ENCODE data around the gene PGF.
"Not testable (repeated sequence)": the region's sequence is repeated elsewhere in the genome, so short reads cannot be mapped to it uniquely, and the experiment has no call there.

PGF gene

DNA sequence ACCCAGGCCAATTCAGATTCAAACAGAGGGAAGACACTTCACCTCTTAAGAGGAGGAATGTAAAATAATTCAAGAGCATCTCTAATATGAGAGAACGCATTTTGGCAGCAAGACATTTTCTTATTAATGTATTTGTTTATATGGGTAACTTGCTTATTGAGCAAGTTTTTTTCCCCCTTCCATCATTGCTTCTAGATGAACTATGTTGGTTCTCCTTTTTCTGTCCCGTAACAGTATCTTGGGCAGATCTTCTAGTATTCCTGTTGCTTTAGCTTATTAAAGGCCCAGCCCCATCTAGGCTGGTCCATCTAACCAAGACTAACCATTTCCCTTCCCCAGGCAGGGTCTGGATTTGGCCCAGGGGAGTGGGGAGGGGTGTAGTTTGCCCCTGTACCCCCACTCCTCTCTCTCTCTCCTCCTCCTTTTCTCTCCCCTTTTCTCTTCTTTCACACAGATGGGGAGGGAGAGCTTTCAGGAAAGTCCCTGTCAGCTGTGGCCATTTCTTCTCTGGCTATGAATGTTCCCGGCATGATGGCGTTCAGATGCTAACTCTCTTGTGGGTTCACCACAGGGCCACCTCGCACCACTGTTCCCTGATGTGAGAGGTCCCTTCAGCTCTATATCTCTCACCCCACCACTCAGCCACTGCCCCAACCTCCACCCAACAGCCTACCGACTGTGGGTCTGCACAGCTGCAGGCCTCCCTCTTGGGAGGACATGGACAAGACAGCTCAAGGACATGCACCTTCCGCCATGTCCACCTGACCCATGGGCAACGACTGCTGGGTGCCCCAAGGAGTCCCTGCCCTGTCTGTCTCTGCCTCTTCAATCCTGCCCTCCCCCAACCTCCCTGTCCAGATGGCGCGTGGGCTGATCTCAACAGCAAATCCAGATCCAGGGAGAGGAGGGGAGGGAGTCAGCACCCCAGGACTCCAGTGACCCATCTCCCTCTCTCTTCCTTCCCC, 16.6 kb downstream of the PGF start:
- DNase-seq = no peak

DNA sequence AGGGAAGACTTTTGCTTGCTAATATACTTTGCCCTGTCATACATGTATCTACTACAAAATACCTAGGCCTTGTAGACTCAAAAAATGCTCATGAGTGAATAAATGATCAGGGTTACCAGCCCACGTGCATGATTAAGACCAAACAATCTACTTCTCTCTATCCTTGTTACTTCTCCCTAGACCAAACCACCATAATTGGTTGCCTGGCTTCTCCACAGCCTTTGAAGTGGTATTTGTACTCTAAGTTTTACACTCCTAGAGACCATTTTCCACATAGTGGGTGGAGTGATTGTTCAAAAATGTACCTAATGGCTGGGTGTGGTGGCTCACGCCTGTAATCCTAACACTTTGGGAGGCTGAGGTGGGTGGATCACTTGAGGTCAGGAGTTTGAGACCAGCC, 18.2 kb downstream of the PGF start:
- DNase-seq = no peak

DNA sequence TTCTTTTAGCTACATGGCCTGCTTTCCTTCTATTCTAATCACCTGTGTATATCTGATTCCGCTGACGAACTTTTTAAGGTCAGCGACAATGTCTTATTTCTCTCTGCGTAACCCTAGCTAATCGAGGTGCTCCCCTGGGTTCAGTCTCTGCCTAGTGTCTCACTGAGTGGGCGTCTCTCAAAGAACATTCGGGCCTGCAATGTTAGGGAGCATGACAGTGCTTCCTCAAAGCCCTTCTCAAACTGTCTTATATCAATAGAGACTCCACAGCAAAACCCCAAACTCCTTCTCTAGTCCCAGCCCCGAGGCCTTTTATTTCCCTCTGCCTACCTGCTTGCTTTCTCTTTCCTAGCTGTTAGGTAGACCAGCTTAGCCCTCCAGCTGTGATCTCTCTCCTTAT, 18.7 kb downstream of the PGF start:
- no peak for DNase-seq

DNA sequence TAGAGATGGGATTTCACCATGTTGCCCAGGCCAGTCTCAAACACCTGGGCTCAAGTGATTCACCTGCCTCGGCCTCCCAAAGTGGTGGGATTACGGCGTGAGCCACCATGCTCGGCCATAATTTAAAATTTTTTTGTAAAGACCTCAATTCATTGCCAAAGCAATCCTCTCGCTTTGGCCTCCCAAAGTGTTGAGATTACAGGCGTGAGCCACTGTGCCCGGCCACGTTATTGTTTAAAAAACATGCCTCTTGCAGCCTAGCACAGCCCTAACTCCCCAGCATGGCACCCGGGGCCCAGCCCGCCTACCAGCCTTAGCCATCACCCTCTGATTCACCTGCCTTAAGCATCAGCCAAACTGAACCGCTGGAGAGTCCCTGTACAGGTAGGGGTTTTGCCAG, 19.2 kb downstream of the PGF start:
- DNase-seq = no peak

DNA sequence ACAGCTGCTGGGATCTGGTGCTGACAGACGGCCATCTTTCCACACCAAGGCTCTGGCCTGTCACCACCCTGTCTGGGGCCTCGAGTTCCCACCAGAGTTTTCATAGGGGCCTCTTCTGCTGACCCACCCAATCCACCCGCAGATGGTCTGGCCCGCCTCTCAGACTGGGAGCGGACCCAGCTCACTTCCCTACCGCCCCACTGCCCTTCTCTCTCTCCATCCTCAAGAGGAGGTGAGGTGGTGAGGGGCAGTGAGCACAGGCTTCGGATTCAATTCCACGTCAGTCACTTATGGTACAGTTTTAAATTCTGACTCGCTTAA, 20.1 kb downstream of the PGF start:
- DNase-seq = no peak

DNA sequence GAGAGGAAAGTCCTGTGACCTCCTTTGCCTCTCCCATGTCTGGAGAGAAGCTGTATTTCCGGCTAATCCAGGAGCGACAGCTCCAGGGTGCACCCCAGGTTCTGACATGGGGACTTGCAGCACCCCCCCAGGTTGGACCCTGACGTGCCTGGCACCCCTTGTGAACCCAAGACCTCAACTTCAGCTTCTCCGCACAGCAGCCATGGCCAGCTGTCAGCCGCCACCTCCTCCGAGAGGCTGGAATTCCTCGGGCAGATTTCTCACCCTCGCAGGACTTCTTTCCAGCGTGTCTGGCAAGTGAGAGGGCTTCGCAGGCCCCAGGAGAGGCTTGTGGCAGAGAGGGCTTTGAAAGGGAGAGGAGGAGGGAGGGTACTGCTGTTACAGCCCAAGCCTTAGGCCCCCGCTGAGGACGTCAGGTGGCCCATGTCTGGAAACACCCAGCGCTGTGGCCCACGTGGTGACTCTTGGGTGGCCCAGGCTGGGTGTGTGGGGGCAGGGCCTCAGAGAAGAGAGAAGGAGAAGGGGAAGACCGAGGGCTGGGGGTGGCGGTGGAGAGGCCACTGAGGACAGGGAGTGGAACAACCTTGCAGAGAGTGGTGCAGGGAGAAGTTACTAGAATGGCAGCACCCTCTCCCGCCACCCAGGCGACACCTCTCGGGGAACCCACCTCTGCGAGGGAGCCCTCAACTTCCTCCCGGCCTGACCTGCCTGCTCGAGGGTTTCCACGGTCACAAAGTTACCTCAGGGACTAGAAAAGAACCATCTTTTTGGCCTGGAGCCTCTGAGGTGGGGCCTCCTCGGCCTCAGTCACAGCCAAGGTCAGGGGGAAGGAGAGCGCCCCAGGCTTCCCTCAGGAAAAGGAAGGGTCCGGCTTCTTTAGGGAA, 20.7 kb downstream of the PGF start:
- DNase-seq = no peak

DNA sequence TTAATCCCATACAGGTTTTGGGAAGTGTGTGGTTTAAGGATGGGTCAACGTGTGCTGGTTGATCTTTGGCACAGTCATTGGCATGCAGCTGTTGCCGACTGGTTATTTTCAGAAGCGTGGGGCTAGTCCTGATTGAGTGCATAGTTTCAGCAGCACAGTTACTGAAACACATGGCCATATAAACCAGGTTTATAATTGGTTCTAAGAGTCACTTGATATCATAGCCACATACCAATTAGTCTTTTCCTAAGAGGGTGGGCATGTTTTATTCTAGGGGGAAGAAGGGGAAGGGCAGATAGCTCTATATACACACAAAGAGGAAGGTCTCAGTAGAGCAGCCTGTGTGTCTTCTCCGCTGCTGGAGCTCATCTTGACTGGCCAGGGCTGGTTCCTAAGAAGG, 21.4 kb downstream of the PGF start:
- no peak for DNase-seq

DNA sequence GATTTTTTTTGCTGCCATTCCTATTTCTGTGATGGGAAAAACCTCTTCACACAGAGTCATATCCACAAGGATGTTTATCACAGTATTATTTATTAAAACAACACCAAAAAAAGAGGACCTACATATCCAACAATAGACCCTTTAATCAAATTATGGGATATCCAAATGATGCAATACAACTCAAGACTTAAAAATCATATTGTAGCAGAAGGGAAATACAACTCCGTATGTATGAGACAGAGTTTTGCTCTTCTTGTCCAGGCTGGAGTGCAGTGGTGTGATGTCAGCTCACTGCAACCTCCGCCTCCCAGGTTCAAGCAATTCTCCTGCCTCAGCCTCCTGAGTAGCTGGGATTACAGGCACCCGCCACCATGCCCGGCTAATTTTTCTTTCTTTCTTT, 22.5 kb downstream of the PGF start:
- DNase-seq = not testable (repeated sequence)

DNA sequence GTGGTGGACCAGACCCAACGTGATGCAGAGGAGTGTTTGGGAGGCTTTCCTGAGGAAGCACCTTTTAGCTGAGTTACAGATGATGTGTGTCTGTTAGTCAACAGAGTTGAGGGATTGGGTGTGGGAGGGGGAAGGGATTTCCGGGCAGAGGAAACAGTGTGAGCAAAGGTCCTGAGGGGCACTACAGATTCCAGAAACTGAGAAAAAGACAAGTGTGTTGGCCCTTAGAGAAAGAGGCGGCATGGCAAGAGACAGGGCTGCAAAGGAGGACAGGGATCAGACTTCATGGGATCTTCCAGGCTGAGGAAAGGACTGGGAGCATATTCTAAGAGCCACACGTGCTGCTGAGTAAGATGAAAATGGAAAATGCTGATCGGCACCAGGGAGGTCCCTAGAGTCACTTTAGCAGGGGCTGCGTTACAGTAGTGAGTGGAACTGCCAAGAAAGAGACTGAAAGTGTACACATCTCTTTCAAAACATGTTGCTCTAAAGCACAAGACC, 22.9 kb downstream of the PGF start:
- no peak for DNase-seq

DNA sequence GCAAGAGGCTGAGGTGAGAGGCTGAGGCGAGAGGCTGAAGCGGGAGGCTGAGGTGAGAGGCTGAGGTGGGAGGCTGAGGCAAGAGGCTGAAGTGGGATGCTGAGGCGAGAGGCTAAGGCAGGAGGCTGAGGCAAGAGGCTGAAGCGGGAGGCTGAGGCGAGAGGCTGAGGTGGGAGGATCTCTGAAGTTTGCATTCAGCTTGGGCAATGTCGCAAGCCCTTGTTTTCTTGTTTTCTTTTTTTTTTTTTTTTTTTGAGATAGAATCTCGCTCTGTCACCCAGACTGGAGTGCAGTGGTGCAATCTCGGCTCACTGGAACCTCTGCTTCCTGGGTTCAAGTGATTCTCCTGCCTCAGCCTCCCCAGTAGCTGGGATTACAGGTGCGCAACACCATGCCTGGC, 23.7 kb downstream of the PGF start:
- DNase-seq = not testable (repeated sequence)

DNA sequence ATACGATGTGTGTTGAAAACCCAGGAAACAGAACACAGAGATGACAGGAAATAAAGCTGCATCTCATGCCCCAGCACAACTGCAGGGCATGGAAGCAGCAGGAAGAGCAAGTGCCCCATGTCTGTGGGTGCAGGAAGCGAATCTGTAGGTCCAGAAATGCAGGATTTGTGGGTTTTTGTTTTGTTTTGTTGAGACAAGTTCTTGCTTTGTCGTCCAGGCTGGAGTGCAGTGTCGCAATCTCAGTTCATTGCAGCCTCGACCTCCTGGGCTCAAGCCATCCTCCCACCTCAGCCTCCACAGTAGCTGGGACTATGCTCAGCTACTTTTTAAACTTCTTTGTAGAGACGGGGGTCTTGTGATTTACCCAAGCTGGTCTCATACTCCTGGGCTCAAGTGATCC, 26.2 kb downstream of the PGF start:
- no peak for DNase-seq

DNA sequence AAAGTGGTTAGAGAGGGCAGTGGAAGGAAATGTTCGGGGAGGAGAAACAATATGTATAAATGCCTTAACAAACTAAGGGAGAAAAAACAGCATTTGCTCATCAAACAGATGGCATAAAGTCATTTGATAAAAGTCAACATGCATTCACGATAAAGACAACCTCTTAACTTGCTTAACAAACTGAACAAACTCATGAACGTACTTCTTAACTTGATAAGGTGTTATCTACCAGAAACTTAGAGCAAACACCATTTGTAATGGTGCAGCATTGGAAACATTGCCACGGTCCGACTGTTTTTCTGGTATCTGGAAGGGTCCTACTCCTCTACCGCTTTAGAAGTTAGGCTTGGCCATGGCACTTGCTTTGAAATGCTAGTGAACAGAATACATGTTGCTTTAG, 28.2 kb downstream of the PGF start:
- no peak for DNase-seq

DNA sequence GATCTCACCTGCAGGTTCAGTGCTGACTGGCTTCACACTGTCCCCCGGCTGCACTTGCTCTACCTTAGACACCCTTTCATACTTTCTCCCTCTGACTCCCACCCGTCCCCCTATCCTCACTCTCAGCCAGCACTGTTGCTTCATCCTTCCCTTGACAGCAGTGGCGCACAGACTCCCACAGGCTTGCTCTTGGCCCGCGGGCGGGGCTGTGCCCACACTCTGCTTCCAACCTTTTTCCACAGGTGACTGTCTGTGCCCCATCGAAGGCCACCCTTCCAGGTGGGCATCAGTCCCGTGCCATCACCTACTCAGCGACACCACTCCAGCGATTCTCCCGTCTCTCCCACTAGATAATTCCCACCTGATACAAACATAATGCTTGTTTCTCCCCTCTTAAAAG, 31.3 kb downstream of the PGF start:
- no peak for DNase-seq

DNA sequence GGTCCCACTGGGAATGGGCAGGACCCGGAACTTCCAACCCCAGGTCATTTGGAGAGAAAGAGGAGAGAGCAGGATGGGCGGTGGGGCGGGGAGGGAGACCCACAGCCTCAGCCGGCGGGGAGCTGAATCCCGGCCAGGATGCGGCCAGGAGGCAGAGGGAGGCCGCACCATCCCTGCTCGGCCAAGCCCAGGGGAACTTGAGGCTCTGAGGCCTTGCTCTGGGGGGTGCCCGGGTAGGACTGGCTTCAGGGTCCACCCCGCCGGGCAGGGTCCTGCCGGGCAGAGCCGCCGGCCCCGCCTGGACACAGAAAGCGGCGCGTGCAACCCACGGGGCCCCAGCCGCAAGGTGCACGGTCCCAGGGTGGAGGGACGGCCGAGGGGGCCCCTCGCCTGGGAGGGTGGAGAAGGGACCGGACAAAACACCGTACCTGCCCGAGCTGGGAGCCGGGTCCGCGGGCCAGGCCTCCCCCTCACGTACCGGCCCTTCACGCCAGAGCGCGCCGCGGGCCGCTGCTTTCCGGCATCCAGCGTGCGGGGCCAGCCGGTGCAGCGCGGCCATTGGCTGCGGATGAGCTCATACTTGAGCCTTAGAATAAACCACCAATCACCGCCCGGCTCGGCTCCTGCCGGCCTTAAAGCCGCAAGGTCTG, 32.5 kb downstream of the PGF start, which contains the start of gene RPS6KL1:
RPS6KL1 (minus strand) TSS at position 509 of the 650 bp plus-strand sequence. CDS start 1,719 bp downstream, outside the sequence.
- DNase-seq = peak; percentile 81

DNA sequence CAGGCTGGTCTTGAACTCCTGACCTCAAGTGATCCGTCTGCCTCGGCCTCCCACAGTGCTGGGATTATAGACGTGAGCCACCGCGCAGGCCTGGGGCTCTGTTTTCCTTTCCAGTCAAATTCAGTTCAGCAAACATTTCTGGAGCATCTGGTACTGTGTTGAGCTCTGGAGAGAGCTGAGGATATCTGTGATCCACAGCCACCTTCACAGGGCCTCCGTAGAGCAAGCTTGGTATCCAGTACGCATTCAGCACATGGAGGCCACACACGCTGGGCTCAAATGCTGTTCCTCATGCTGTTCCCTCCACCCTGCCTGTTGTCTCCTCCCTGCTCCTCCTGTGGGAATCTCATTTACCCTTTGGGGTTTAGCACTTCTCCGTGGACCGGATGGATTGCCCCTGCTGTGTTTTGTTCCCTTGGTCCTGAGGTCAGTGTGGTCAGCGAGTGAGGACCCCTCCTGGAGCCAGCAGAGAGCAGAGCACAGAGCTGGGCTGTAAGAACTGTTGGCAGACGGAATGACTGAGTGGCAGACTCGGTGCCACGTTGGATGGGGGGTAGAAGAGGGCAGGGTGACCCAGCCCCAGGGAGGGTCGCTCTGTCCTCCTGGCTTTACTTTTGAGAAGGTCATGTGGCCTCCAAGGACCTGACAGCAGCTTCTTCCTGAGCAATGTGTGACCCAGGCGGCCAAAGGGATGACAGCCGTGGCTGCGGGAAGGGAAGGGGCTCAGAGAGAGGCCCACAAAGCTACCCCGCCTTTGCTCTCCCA, 33.2 kb downstream of the PGF start:
- no peak for DNase-seq

DNA sequence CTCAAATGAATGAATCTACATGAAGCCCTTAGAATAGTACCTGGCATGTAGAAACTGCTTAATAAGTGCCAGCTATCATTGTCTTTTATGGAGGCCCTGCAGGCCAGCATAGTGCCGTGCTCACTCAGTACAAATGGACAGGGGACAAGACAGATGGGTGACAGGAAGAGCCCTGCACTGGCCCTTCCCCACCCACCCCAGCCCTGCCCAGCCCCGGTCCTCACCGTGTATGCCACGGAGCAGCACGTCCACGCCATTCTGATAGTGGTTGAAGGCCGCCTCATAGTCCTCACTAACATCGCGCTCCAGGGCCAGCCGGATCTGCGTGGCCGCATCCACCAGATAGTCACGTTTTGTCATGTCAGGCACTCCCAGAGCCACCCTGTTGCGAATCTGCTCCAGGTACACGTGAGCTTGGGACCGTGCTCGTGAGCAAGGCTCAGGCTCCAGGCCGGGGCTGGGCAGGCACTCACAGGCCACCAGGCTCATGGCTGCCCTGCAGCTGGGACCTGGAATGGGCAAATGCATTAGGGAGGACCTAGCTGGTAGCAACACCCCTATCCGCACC, 34.3 kb downstream of the PGF start:
- no peak for DNase-seq

DNA sequence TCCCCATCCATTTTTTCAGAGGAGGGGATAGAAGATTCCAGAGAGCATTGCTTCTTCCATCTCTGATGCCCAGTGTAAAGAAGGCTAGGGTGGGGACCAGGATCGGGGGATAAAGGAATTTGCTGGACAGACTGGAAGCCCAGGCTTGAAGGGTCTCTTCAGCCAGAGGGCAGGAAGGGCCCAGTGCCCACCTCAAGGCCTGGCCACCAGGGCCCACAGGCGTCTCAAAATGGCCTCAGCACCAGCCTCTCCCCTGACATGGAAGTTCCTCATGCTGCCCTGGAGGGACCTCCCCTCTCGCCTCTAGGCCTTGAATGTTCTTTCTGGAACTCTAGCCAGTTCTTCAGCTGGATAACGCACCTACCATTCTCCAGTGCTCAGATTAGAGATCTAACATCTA, 35.1 kb downstream of the PGF start:
- DNase-seq = no peak

DNA sequence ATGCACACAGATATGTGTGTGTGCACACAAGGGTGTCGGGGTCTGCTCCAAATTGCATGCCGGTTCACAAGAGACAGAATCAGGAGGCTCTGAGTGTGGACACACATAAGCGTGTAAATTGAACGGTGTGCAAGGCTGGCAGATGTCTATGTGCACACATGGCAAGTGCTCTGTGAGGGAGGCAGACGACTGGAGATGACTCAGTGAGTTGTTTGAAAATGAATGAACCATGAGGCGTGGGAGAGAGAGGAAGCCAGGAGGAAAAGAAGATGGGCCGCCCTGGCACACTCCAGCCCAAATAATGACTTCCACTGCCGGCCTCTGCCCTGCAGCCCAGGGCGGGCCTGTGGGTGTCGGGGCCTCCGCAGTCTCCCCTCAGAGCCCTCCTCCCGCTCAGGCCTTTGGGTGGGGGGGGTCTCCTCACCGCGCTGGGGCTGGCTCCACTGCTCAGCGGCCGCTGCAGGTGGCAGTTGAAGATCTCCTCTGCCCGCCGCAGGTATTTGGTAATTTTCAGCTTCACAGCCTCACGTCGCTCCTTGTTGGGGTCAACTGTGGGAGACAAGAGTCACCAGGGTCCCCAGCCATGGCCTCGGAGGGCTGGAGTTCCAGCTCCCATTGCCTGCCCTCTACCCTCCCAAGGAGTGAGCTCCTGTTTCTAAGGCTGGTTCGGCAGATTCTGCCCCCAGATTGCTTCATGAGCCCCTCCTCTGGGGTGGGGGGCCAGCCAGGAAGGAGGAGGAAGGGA, 35.8 kb downstream of the PGF start:
- no peak for DNase-seq

DNA sequence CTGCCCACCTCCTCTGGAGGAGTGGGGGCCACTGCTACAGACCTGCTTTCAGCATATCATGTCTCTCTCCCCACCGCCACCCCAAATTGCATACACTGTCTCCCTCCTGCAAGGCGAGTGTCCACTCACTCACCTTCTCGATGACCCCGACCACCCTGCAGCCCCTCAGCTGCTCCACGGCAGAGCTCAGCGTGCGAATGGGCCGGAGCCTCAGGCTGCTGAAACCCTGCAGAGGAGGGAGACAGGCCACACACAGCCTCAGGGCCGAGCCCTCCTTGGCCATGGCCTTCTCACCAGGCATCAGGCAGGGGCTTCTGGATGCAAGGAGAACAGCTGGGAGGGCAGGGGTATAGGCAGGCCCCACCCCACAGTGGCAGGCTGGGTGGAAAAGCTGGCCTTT, 37.0 kb downstream of the PGF start:
- no peak for DNase-seq

DNA sequence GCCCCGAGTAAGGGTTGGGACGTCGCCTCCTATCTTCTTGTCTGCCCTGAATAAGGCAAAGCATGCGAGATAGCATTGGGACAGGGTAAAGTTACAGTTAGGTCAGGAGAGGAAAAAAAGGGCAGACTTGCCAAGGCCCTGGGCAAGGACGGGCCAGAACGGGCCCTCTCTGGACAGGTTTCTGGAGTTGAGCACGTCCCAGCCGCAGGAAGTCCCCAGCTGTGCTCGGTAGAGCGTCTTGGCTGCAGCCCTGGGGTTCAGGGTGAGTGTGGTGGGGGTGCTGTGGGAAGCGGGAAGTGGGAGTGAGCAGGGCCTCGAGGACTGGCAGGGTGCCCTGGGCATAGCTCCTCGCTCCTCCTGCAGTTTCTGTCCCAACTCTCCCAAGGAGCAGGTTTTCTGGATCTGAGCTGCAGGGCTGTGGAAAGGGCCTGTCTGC, 37.7 kb downstream of the PGF start:
- no peak for DNase-seq

DNA sequence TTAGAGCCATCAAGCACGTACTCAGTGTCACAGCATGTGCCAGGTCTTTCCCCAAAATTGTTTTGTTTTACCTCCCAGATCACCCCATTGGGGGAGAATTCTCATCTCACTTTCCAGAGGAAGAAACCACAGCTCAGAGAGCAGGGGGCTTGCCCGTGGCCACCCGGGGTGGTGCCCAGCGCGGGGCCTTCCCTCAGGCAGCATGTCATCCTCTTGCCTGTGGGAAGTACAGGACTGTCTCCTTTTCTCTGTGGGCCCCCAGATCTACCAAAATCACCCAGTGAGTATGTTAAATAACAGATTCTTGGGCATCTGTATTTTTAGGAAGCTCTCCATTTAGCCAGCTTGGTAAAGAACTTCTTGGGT, 38.2 kb downstream of the PGF start:
- DNase-seq = no peak
